ENCODE measurements around the gene TMEM170B. TPM values are rescaled to one million over a fixed set of nuclear protein-coding genes. Genes with fewer than 3 reads are reported as not detected.

The TMEM170B gene
- total RNA-seq, 4 donors from 2014 or later, result 7.0 to 11.9 (median 8.8) TPM

GRCh38 chr6:11585426-11586016 lies 48.0 kb downstream of the TMEM170B start:
- no peak for ATAC-seq (ENCODE audit: low FRiP score)
- no peak for DNase-seq (ENCODE audit: low spot score)

GRCh38 chr6:11586117-11586516 lies 48.6 kb downstream of the TMEM170B start:
- TF ChIP-seq, protein P1, sequence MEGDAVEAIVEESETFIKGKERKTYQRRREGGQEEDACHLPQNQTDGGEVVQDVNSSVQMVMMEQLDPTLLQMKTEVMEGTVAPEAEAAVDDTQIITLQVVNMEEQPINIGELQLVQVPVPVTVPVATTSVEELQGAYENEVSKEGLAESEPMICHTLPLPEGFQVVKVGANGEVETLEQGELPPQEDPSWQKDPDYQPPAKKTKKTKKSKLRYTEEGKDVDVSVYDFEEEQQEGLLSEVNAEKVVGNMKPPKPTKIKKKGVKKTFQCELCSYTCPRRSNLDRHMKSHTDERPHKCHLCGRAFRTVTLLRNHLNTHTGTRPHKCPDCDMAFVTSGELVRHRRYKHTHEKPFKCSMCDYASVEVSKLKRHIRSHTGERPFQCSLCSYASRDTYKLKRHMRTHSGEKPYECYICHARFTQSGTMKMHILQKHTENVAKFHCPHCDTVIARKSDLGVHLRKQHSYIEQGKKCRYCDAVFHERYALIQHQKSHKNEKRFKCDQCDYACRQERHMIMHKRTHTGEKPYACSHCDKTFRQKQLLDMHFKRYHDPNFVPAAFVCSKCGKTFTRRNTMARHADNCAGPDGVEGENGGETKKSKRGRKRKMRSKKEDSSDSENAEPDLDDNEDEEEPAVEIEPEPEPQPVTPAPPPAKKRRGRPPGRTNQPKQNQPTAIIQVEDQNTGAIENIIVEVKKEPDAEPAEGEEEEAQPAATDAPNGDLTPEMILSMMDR (IDR thresholded peaks at IDR 0.05), result no peak
- ATAC-seq (ENCODE audit: low FRiP score) (no peak), DNase-seq (ENCODE audit: low spot score) (no peak)

More at GRCh38 chr6:11585426-11586016, 48.0 kb downstream of the TMEM170B start:
- TF ChIP-seq, protein P1 (IDR thresholded peaks at IDR 0.05), result no peak

GRCh38 chr6:11586536-11586935 lies 49.0 kb downstream of the TMEM170B start:
- ATAC-seq (ENCODE audit: low FRiP score) (peak; percentile 54), DNase-seq (ENCODE audit: low spot score) (no peak)
- TF ChIP-seq, protein P1 (IDR thresholded peaks at IDR 0.05), result no peak

GRCh38 chr6:11589261-11589660 lies 51.7 kb downstream of the TMEM170B start:
- no peak for ATAC-seq (ENCODE audit: low FRiP score)

DNA sequence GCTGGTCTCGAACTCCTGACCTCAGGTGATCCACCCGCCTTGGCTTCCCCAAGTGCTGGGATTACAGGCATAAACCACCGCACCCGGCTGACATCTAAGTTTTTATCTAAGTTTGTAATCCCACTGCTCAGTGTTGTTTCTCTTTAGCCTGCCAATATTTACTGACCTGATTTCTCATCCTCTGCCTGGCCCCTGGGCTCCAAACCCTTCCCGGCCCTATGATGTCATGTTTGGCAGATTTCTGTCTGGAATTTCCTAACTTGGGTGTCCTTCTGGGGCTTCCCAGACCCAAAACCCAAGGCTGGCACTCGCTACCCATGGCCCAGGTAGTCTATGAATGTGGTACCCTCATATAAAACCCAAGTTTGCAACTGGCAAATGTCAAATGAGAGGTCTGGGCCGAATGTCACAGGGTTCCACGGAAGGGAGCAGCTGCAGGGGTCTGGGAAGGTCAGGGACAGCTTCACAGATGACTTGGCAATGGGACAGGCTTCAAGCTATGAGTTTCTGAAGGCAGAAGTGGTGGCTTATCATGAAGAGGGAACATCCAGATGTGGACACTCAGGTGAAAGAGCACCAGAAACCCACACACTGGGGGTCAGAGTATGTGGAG lies 54.9 kb downstream of the TMEM170B start:
- no peak for ATAC-seq (ENCODE audit: low FRiP score)
- TF ChIP-seq, protein P1 (IDR thresholded peaks at IDR 0.05), result no peak
- DNase-seq (ENCODE audit: low spot score), result no peak

More at GRCh38 chr6:11589261-11589660, 51.7 kb downstream of the TMEM170B start:
- TF ChIP-seq, protein P1 (IDR thresholded peaks at IDR 0.05), result no peak
- DNase-seq (ENCODE audit: low spot score), result no peak

DNA sequence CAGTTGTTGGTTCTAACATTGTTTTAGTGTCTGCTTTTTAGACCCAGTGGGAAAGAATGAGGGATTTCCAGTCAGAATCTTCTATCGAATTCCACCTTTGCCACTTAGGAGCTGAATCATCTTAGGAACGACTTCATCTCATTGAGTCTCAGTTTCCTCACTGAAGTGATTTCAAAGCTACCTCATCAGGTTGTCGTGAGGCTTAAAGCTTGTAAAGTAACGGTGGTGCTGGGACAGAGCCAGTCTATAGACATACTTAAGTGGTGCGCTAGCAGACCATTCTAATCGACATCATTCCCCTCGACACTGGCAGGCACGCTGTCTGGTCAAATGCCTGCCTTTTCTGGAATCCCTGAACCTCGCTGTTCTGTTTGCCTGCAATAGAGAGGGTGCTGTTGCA lies 55.5 kb downstream of the TMEM170B start:
- TF ChIP-seq, protein P1 (IDR thresholded peaks at IDR 0.05), result no peak
- DNase-seq (ENCODE audit: low spot score) (no peak), ATAC-seq (ENCODE audit: low FRiP score) (no peak)

DNA sequence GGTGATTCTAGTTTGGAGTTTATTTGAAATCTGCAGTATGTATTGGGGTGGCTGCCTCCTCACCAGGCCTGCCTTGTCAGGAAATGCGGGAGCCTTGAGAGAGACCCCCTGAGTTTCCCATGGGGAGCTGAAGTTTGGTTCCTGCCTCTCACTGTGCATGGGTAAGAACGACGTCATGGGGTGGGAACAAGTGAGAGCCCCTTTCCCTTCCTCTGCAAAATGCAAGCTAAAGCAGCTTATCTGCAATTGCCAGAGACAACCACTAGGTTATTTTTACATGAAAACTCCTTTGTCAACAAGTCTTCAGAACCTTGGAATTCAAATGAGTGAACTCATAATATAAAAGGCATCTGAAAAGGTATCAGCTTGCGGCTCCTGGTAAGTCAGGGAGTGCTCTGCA lies 58.4 kb downstream of the TMEM170B start:
- DNase-seq (ENCODE audit: low spot score), result no peak
- ATAC-seq (ENCODE audit: low FRiP score), result no peak
- TF ChIP-seq, protein P1 (IDR thresholded peaks at IDR 0.05), result no peak
